GM21786 (cell line): ENCODE results near the gene PFKFB3.

Experiments
- ATAC-seq: cut with Tn5 transposase; IDR thresholded peaks from one replicate; pipeline ENCODE4 v1.9.1; 2021; ENCODE audit not compliant: unreplicated experiment

The PFKFB3 gene

GRCh38 chr10:6299743-6300105 is 97.0 kb downstream of the PFKFB3 start:
- ATAC-seq, result no peak

DNA sequence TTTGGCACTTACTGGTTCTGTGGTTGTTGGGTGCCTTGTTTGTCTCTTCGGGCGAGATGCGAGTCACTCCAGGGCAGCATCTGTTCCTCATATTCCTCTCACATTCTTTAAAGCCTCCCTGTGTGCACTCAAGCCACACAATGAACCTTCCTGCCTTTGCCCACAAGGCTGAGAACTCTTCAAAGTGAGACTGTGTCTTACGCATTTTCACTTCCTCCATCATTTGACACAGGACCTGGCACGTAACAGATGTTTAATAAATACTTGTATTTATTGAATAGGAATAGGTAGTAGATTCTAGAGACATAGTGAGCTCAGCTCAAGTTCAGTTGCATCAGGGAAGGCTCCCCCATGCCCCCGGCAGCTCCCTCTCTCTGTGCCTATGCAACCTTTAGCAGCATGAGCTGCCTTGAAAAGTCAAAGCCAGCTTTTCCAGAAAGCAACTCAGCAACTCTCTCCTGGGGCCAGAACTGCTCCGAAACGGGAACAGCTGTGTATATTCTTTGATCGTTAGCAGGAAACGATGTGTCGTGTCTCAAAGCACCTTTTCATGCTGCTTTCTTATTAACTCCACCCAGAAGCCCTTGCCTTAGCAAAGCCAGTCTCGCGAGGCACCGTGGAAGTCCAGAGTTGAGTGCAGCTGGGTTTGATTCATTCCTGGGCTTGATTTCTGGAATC is 97.5 kb downstream of the PFKFB3 start:
- peak; percentile 80 for ATAC-seq

DNA sequence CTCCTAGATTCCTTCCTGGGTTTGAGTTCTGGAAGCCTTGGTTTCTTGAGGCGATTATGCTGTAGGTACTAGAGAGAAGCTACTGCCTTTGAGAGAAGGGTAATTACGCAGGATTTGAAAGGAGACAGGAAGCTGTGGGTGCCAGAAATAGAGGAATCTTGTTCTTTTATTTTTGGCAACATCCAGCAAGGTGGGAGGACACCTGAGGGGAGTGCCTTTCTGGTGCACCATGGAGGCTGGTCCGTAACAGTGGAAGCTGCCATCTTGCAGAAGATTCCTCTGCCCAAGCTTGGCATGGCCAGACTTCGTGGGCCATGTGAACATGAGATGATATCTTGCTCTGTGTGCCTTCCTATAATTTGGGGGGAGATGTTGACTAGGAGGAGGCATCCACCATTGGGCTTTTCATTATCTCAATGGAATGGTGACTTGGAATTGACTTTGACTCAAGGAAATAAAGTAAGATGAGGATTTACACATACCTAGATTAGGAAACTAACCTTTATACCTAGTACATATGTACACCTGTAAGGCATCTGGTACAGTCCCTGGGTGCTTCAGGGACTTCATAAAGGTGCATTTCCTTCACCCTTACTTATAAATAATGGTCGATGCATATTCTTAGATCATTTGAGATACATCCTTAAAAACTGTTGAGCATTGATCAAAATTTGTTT is 98.2 kb downstream of the PFKFB3 start:
- ATAC-seq, result no peak

- no peak for ATAC-seq
These were observed 98.8 kb downstream of the PFKFB3 start for GRCh38 chr10:6301488-6302075.
